GM12878 (cell line): ENCODE measurements around the gene SLC22A4. TPM values are rescaled to one million over a fixed set of nuclear protein-coding genes. Genes with fewer than 3 reads are reported as not detected.
A peak's percentile ranks its signal among the peaks of the same experiment; 100 is the strongest.

ENCODE experiments used
- ATAC-seq: fragments of 200-7000 bp; cut with Tn5 transposase; 3 replicates; pipeline ENCODE4 v1.9.1; 2020; ENCODE audit warnings: mild to moderate bottlenecking, moderate library complexity
- BruUV-seq: library from RNA; stranded (reverse); fragments of 400-500 nt; replicated peaks from 2 replicates; lab custom pipeline; 2021; lab: Mats Ljungman, UMichigan
- CTCF ChIA-PET: fragments of 300-600 bp; sonication (Branson Sonifier 250); formaldehyde crosslinking; extraction: SDS; loops from one replicate; lab custom pipeline; 2021; ENCODE audit warnings: inconsistent platforms; lab: Yijun Ruan, JAX
- POLR2A ChIA-PET: fragments of 350-600 bp; formaldehyde crosslinking; extraction: SDS; loops from one replicate; lab custom pipeline; 2021; ENCODE audit warnings: inconsistent platforms; lab: Charles Lee
- RAD21 ChIA-PET: fragments of 300-600 bp; sonication (Branson Sonifier 250); formaldehyde crosslinking; loops from one replicate; lab custom pipeline; 2023; ENCODE audit warnings: antibody characterized with exemption; ENCODE audit not compliant: unreplicated experiment; lab: Charles Lee
- SMC1A ChIA-PET: fragments of 300-600 bp; sonication (Branson Sonifier 250); formaldehyde crosslinking; loops from one replicate; lab custom pipeline; 2023; ENCODE audit not compliant: unreplicated experiment, uncharacterized antibody; lab: Charles Lee
- DNase-seq: peaks from one replicate; pipeline ENCODE4 v3.0.0-alpha.2; 2011; ENCODE audit warnings: low read depth, low spot score
- FAIRE-seq: peaks from 3 replicates; lab custom pipeline; 2011; peaks lifted over from hg19 to GRCh38; lab: Jason Lieb, UNC
- H2AFZ ChIP-seq: 2 replicates; pipeline ENCODE4 v1.6.0; 2011; ENCODE audit warnings: low read depth, low read length, control low read depth; ENCODE audit not compliant: control insufficient read depth
- H3K27ac ChIP-seq: 2 replicates; pipeline ENCODE4 v1.5.1; 2011; ENCODE audit warnings: control low read depth; ENCODE audit not compliant: control insufficient read depth, insufficient read depth
- H3K27me3 ChIP-seq, 2 experiments: replicated peaks in 1 of 2; 2 replicates each; pipeline versions ENCODE4 v1.6.0 to v1.6.1; 2011; ENCODE audit warnings: low read length in 1 of 2; ENCODE audit not compliant: control insufficient read depth in 2 of 2, insufficient read depth in 2 of 2
- H3K36me3 ChIP-seq, 2 experiments: 2 replicates each; pipeline ENCODE4 v1.5.1; 2011; ENCODE audit warnings: low read length in 1 of 2; ENCODE audit not compliant: control insufficient read depth in 2 of 2, insufficient read depth in 2 of 2
- H3K4me1 ChIP-seq: 2 replicates; pipeline ENCODE4 v1.6.1; 2011; ENCODE audit warnings: mild to moderate bottlenecking, low read length, moderate library complexity, mixed read lengths; ENCODE audit not compliant: control insufficient read depth, insufficient read depth
- H3K4me2 ChIP-seq: 2 replicates; pipeline ENCODE4 v1.6.0; 2011; ENCODE audit warnings: control low read depth; ENCODE audit not compliant: control insufficient read depth, insufficient read depth
- H3K4me3 ChIP-seq: fragments of 200-600 bp; sonication (generic); 2 replicates; pipeline ENCODE4 v1.5.1; 2016
- H3K79me2 ChIP-seq: 2 replicates; pipeline ENCODE4 v1.6.0; 2011; ENCODE audit warnings: low read length; ENCODE audit not compliant: control insufficient read depth, insufficient read depth
- H3K9ac ChIP-seq: 2 replicates; pipeline ENCODE4 v1.8.0; 2011; ENCODE audit warnings: low read length, control low read depth, mixed read lengths; ENCODE audit not compliant: control insufficient read depth, insufficient read depth
- H3K9me3 ChIP-seq: replicated peaks from 3 replicates; pipeline ENCODE4 v1.5.1; 2011; ENCODE audit warnings: mild to moderate bottlenecking, low read length; ENCODE audit not compliant: control insufficient read depth, insufficient read depth
- H4K20me1 ChIP-seq: 2 replicates; pipeline ENCODE4 v1.6.0; 2011; ENCODE audit not compliant: control insufficient read depth, insufficient read depth
- EGR1 ChIP-seq, 2 experiments: IDR thresholded peaks; 1 replicate in 1 of 2; 2 replicates in 1 of 2; pipeline ENCODE4 v1.6.1; 2011 to 2012; ENCODE audit warnings: low read depth in 2 of 2, low read length in 2 of 2, borderline replicate concordance in 1 of 2, mild to moderate bottlenecking in 1 of 2, moderate library complexity in 1 of 2
- HCFC1 ChIP-seq: fragments of 150-350 bp; IDR thresholded peaks from 2 replicates; pipeline ENCODE4 v1.6.1; 2014; ENCODE audit warnings: low read length
- IRF5 ChIP-seq: fragments of 450-650 bp; IDR thresholded peaks from 2 replicates; pipeline ENCODE4 v1.6.1; 2017; ENCODE audit warnings: borderline replicate concordance
- JUNB ChIP-seq: IDR thresholded peaks from 2 replicates; pipeline ENCODE4 v1.6.1; 2016; ENCODE audit warnings: antibody characterized with exemption, mild to moderate bottlenecking
- JUND ChIP-seq: IDR thresholded peaks from 2 replicates; pipeline ENCODE4 v1.6.1; 2012; ENCODE audit warnings: low read depth, mild to moderate bottlenecking, low read length, improper control_type of control experiment, moderate library complexity
- NFYA ChIP-seq: IDR thresholded peaks from 2 replicates; pipeline ENCODE4 v1.6.1; 2011; ENCODE audit warnings: low read depth, mild to moderate bottlenecking, low read length, improper control_type of control experiment, borderline replicate concordance
- PKNOX1 ChIP-seq: fragments of 450-650 bp; IDR thresholded peaks from 2 replicates; pipeline ENCODE4 v1.6.1; 2016; ENCODE audit warnings: mild to moderate bottlenecking
- POU2F2 ChIP-seq: IDR thresholded peaks from 3 replicates; pipeline ENCODE4 v1.6.1; 2011; ENCODE audit warnings: low read depth, mild to moderate bottlenecking, low read length, borderline replicate concordance
- SUPT20H ChIP-seq: IDR thresholded peaks from 2 replicates; pipeline ENCODE4 v1.6.1; 2011; ENCODE audit warnings: low read depth, mild to moderate bottlenecking, low read length, moderate library complexity, borderline replicate concordance; ENCODE audit not compliant: control insufficient read depth
- TBL1XR1 ChIP-seq: IDR thresholded peaks from 2 replicates; pipeline ENCODE4 v1.6.1; 2012; ENCODE audit warnings: low read depth, low read length, improper control_type of control experiment
- ZBTB33 ChIP-seq: fragments of 450-650 bp; IDR thresholded peaks from 2 replicates; pipeline ENCODE4 v1.6.1; 2017; ENCODE audit warnings: mild to moderate bottlenecking
- ZSCAN29 ChIP-seq: fragments of 450-650 bp; IDR thresholded peaks from 2 replicates; pipeline ENCODE4 v1.6.1; 2017; ENCODE audit warnings: mild to moderate bottlenecking, moderate library complexity
- WGBS: methylation state at CpG from one replicate; pipeline ENCODE4 v1.1.6; 2016; ENCODE audit warnings: low lambda C conversion rate; ENCODE audit not compliant: insufficient replicate concordance, insufficient coverage; ENCODE audit errors: missing lambda C conversion rate; 5-methylcytosine and 5-hydroxymethylcytosine counted together
- in situ Hi-C: fragments of 300-500 bp; cut with MboI; formaldehyde crosslinking; loops from 9 replicates; pipeline ENCODE4 v1.14.3; 2018; ENCODE audit warnings: mixed read lengths
- intact Hi-C: fragments of 100-400 bp; cut with micrococcal nuclease; formaldehyde crosslinking; loops from one replicate; pipeline ENCODE4 v1.14.2; 2022; ENCODE audit not compliant: unreplicated experiment
- polyA plus RNA-seq, 11 experiments: library from polyadenylated mRNA; depleted of rRNA in 4 of 11; unstranded in 6 of 11; stranded (reverse) in 5 of 11; fragments of >200 nt; fragmentation: Nextera tagmentation in 4 of 11; fragmentation: Illumina TruSeq in 1 of 11; extraction: Ambion mirVana in 4 of 11; extraction: Trizol in 1 of 11; gene quantifications; 1 replicate in 1 of 11; 2 replicates in 10 of 11; pipeline versions ENCODE4 v1.2.1 to v1.2.3, GENCODE V29; 2011 to 2016; ENCODE audit warnings: inconsistent platforms in 2 of 11, missing spikeins in 2 of 11, low read depth in 1 of 11
- total RNA-seq, 4 experiments: library from RNA; depleted of rRNA in 3 of 4; stranded (reverse); fragments of >200 nt in 3 of 4; fragmentation: Illumina TruSeq in 1 of 4; extraction: Trizol in 1 of 4; gene quantifications; 2 replicates each; pipeline versions ENCODE4 v1.2.1 to v1.2.3, GENCODE V29; 2013 to 2021

SLC22A4 gene
- total and polyA plus RNA-seq, 10 of the 15 experiments (the other 5 are each of a cell fraction or from before 2014, with no cell fraction given) = 0.04 to 0.61 (median 0.10) TPM; not detected in 2

- no peak for FAIRE-seq
- BruUV-seq = no TSS peak
Measured at GRCh38 chr5:132257131-132258101, 36.8 kb upstream of the SLC22A4 start, which contains the start of gene PDLIM4. Gene PDLIM4, plus strand, starts transcription at chr5:132257696. Its CDS starts 39 bp downstream, at chr5:132257735.

More at GRCh38 chr5:132257131-132258101, 36.8 kb upstream of the SLC22A4 start, which contains the start of gene PDLIM4:
- ChIA-PET CTCF (interaction anchor here (3.3 kb wide), 1 partner anchor 19 kb away, joined by 19 read pairs; no protein-coding TSS in a partner anchor), RAD21 (interaction anchor here (1.1 kb wide), 1 partner anchor 19 kb away, joined by 3 read pairs; no protein-coding TSS in a partner anchor), SMC1A (interaction anchor here (2.7 kb wide), 1 partner anchor 19 kb away, joined by 10 read pairs; no protein-coding TSS in a partner anchor), POLR2A (no interaction called here)
- no peak within 1 kb of the TSS for H3K4me3 ChIP-seq
- 58% methylated on average over 52 of the region's 88 CpGs for WGBS
- TF ChIP-seq POU2F2 = no peak
- TF ChIP-seq ZBTB33 = no peak
- no peak for TF ChIP-seq TBL1XR1
- no peak for TF ChIP-seq HCFC1
- no peak for TF ChIP-seq JUND
- TF ChIP-seq JUNB = no peak
- no peak for TF ChIP-seq IRF5
- TF ChIP-seq SUPT20H = no peak
- TF ChIP-seq PKNOX1 = no peak
- TF ChIP-seq ZSCAN29 = no peak
- no peak for TF ChIP-seq NFYA
- TF ChIP-seq EGR1 (IDR thresholded peaks at IDR 0.05; ENCODE audit: borderline replicate concordance in 1 of 2, low read depth in 2 of 2, low read length in 2 of 2) = no peak
- in situ Hi-C loops = no loop called here
- no peaks in the 10 kb centered on the region for H3K79me2 ChIP-seq
- DNase-seq (no peak), ATAC-seq (0 out of 3 replicates have a peak, but pooled peaks have one; percentile 5)
- H3K27ac ChIP-seq = no peak within 1 kb of the TSS
- peaks cover 2 to 7% of the 10 kb centered on the region in 2 experiments for H3K27me3 ChIP-seq
- no peaks in the 10 kb centered on the region for H3K9me3 ChIP-seq
- H3K4me2 ChIP-seq = no peak within 1 kb of the TSS
- no peak within 1 kb of the TSS for H3K9ac ChIP-seq
- intact Hi-C loops = no loop called here
- no peak within 1 kb of the TSS for H2AFZ ChIP-seq
- no peaks in the 10 kb centered on the region for H3K36me3 ChIP-seq
- peaks cover 6% of the 10 kb centered on the region; the same call in 1 of the 2 replicates for H3K4me1 ChIP-seq
- no peaks in the 10 kb centered on the region for H4K20me1 ChIP-seq
